Measurements from ENCODE around the gene LHX4.

LHX4 gene

GRCh38 chr1:180257486-180257885 is 27.4 kb downstream of the LHX4 start:
- Histone ChIP-seq H3K9me3 (no peaks in the 10 kb centered on the region), H3K27ac (no peak overlapping the region), H3K27me3 (peaks cover 0 to 74% of the 10 kb centered on the region in 2 donors), H3K36me3 (no peaks in the 10 kb centered on the region), H3K4me3 (no peak overlapping the region), H3K4me1 (no peaks in the 10 kb centered on the region)
- no peak for DNase-seq
- intact Hi-C loops (cut with DNase I; ENCODE audit: low total_unique reads) = no loop called here
- TF ChIP-seq, protein P1, sequence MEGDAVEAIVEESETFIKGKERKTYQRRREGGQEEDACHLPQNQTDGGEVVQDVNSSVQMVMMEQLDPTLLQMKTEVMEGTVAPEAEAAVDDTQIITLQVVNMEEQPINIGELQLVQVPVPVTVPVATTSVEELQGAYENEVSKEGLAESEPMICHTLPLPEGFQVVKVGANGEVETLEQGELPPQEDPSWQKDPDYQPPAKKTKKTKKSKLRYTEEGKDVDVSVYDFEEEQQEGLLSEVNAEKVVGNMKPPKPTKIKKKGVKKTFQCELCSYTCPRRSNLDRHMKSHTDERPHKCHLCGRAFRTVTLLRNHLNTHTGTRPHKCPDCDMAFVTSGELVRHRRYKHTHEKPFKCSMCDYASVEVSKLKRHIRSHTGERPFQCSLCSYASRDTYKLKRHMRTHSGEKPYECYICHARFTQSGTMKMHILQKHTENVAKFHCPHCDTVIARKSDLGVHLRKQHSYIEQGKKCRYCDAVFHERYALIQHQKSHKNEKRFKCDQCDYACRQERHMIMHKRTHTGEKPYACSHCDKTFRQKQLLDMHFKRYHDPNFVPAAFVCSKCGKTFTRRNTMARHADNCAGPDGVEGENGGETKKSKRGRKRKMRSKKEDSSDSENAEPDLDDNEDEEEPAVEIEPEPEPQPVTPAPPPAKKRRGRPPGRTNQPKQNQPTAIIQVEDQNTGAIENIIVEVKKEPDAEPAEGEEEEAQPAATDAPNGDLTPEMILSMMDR (IDR thresholded peaks at IDR 0.05) = no peak

DNA sequence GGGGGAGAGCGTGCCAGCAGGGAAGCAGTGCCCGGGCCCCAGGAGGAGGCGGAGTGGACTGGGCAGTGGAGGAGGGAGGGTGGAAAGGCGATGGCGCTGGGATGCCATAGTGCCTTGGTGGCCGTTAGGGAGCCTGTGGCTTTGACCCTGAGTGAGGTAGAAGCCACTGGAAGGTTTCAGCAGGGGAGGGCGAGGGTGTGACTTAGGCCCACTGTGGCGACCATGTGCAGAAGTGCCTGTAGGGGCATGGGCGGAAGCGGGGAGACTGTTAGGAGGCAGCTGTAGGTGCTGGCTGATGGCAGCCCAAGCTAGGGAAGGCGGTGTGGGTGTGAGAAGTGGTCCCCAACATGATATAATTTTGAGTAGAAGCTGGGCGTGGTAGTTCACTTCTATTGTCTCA is 28.2 kb downstream of the LHX4 start:
- H3K36me3 ChIP-seq = no peaks in the 10 kb centered on the region
- intact Hi-C loops (cut with DNase I; ENCODE audit: low total_unique reads) = no loop called here
- no peaks in the 10 kb centered on the region for H3K9me3 ChIP-seq
- TF ChIP-seq, protein P1 (IDR thresholded peaks at IDR 0.05) = no peak
- no peak overlapping the region for H3K27ac ChIP-seq
- H3K4me3 ChIP-seq = no peak overlapping the region
- H3K27me3 ChIP-seq = peaks cover 0 to 75% of the 10 kb centered on the region in 2 donors
- H3K4me1 ChIP-seq = peaks cover 0 to 6% (median 0%) of the 10 kb centered on the region in 4 donors
- DNase-seq = no peak

GRCh38 chr1:180258935-180259334 is 28.9 kb downstream of the LHX4 start:
- H3K36me3 ChIP-seq = no peaks in the 10 kb centered on the region
- peaks cover 0 to 74% of the 10 kb centered on the region in 2 donors for H3K27me3 ChIP-seq
- intact Hi-C loops (cut with DNase I; ENCODE audit: low total_unique reads) = no loop called here
- H3K27ac ChIP-seq = no peak overlapping the region
- no peak overlapping the region for H3K4me3 ChIP-seq
- TF ChIP-seq, protein P1 (IDR thresholded peaks at IDR 0.05) = no peak
- no peak for DNase-seq
- peaks cover 0 to 6% (median 0%) of the 10 kb centered on the region in 4 donors for H3K4me1 ChIP-seq
- no peaks in the 10 kb centered on the region for H3K9me3 ChIP-seq

DNA sequence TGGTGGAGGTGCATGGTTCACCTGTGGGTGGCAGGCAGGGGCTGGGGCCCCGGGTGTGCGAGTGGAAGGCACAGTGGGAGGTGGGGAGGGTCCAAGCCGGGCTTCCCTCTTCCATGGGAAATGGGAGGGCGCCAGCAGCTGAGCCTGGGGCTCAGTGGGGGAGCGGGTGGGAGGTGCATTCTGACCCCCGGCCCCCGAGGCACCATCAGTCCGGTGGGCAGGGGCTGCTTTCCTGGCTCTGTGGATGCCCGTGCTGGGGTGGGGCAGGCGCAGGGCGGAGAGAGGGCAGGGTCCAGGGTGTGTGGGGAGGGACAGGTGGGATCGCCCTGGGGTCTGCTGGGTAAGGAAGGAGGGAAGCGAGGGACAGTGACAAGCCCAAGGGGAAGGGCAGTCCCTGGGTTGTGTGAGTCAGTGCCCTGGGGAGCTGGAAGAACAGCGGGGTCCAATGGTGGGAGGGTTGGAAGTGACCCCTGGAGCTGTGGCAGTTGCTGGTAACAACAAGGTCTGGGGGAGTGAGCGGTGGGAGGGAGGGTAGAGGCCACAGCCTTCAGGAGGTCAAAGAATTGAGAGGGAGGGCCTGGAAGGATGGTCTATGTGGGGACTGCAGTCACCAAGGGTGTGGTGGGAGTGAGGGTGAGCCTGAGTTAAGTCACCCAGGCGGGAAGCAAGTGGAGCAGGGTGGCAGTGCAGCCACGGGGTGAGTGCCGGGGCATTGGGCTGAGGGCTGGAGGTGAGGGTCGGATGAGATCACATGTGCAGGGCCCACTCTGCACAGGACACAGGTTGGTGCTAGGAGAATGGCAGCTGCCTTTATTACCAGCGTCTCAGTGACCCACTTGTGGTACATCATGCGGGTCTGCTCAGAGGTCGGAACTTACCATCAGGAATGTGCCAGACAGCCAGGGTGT is 29.6 kb downstream of the LHX4 start:
- intact Hi-C loops (cut with DNase I; ENCODE audit: low total_unique reads) = no loop called here
- H3K4me3 ChIP-seq = no peak overlapping the region
- H3K9me3 ChIP-seq = no peaks in the 10 kb centered on the region
- H3K27me3 ChIP-seq = peaks cover 0 to 69% of the 10 kb centered on the region in 2 donors
- DNase-seq = peak in 1 of 2 donors; percentile 57
- TF ChIP-seq, protein P1 (IDR thresholded peaks at IDR 0.05) = no peak
- H3K36me3 ChIP-seq = no peaks in the 10 kb centered on the region
- no peak overlapping the region for H3K27ac ChIP-seq
- H3K4me1 ChIP-seq = peaks cover 0 to 6% (median 0%) of the 10 kb centered on the region in 4 donors

DNA sequence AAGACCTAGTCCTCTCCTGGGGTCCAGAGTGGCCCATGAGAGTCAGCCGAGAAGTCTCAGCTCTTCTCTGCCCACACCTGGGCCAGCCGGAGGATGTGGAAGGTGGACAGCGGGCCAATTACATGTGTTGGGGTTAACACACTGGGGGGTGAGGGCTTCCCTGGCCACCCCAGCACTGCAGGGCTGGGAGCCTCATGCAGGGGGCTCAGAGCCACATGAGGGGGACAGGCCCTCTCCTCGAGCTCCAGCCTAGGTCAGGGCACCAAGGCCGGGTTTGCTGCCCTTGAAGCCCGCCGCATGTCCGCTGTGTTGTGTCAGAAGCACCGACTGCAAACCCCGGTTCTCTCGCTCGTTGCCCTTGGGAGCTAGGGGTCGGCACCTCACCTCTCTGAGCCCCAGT is 30.5 kb downstream of the LHX4 start:
- TF ChIP-seq, protein P1 (IDR thresholded peaks at IDR 0.05) = no peak
- H3K4me3 ChIP-seq = no peak overlapping the region
- no peak overlapping the region for H3K27ac ChIP-seq
- H3K27me3 ChIP-seq = peaks cover 0 to 70% of the 10 kb centered on the region in 2 donors
- DNase-seq = peak in 1 of 2 donors; percentile 57
- H3K36me3 ChIP-seq = no peaks in the 10 kb centered on the region
- H3K4me1 ChIP-seq = peaks cover 0 to 6% (median 0%) of the 10 kb centered on the region in 4 donors
- no peaks in the 10 kb centered on the region for H3K9me3 ChIP-seq
- intact Hi-C loops (cut with DNase I; ENCODE audit: low total_unique reads) = no loop called here

Data from tibial artery (tissue), 4 donors.